GM12865 (cell line): ENCODE measurements around the gene ARHGEF28.

Experiments
- DNase-seq: peaks from one replicate; pipeline ENCODE4 v3.0.0; 2010; ENCODE audit warnings: low read depth
- H3K4me3 ChIP-seq: 2 replicates; pipeline ENCODE4 v1.5.1; 2011; ENCODE audit warnings: mild to moderate bottlenecking, low read depth, low read length, control low read depth
- CTCF ChIP-seq: IDR thresholded peaks from 2 replicates; pipeline ENCODE4 v1.5.1; 2011; ENCODE audit warnings: low read length, control low read depth, low read depth, inconsistent platforms; ENCODE audit not compliant: insufficient read depth; ENCODE audit errors: missing control alignments

Gene ARHGEF28

GRCh38 chr5:73818357-73818756 is 192.4 kb downstream of the ARHGEF28 start:
- no peak for TF ChIP-seq CTCF
- DNase-seq, result no peak
- no peak overlapping the region for H3K4me3 ChIP-seq

GRCh38 chr5:73820326-73820725 is 194.3 kb downstream of the ARHGEF28 start:
- TF ChIP-seq CTCF, result no peak
- H3K4me3 ChIP-seq, result no peak overlapping the region
- no peak for DNase-seq

GRCh38 chr5:73821003-73821402 is 195.0 kb downstream of the ARHGEF28 start:
- no peak for TF ChIP-seq CTCF
- no peak for DNase-seq
- H3K4me3 ChIP-seq, result no peak overlapping the region

- H3K4me3 ChIP-seq, result no peak overlapping the region
- no peak for TF ChIP-seq CTCF
- no peak for DNase-seq
These were observed 196.4 kb downstream of the ARHGEF28 start for GRCh38 chr5:73822278-73822988.

- no peak for DNase-seq
- no peak overlapping the region for H3K4me3 ChIP-seq
- TF ChIP-seq CTCF, result no peak
These were observed 197.0 kb downstream of the ARHGEF28 start for GRCh38 chr5:73822989-73823339.

- DNase-seq, result no peak
- no peak for TF ChIP-seq CTCF
- H3K4me3 ChIP-seq, result no peak overlapping the region
These were observed 197.5 kb downstream of the ARHGEF28 start for GRCh38 chr5:73823508-73823925.

GRCh38 chr5:73825199-73825598 is 199.2 kb downstream of the ARHGEF28 start:
- H3K4me3 ChIP-seq, result no peak overlapping the region
- no peak for TF ChIP-seq CTCF
- DNase-seq, result no peak
